Esophagus muscularis mucosa (tissue), 4 donors: ENCODE results near the gene FCRL5. TPM values are rescaled to one million over a fixed set of nuclear protein-coding genes. Genes with fewer than 3 reads are reported as not detected.

ENCODE experiments used
- DNase-seq: peaks from one replicate; pipeline ENCODE4 v3.0.0-alpha.2; 2017; ENCODE audit errors: extremely low spot score
- H3K27ac ChIP-seq, 4 donors: fragments of 200-600 bp; sonication (generic); replicated peaks in 1 of 4; 1 replicate in 3 of 4; 2 replicates in 1 of 4; pipeline ENCODE4 v1.5.1; 2016 to 2019; ENCODE audit warnings: mild to moderate bottlenecking in 1 of 4
- H3K27me3 ChIP-seq, 4 donors: fragments of 200-600 bp; sonication (generic); one replicate each; pipeline versions ENCODE4 v1.5.1 to v1.6.0; 2016 to 2019
- H3K36me3 ChIP-seq, 4 donors: fragments of 200-600 bp; sonication (generic); one replicate each; pipeline ENCODE4 v1.5.1; 2016 to 2019
- H3K4me1 ChIP-seq, 4 donors: fragments of 200-600 bp; sonication (generic); one replicate each; pipeline ENCODE4 v1.5.1; 2016 to 2019
- H3K4me3 ChIP-seq, 4 donors: fragments of 200-600 bp; sonication (generic); 1 replicate in 2 of 4; 2 replicates in 2 of 4; pipeline ENCODE4 v1.5.1; 2016 to 2019; ENCODE audit warnings: mild to moderate bottlenecking in 4 of 4, moderate library complexity in 1 of 4
- H3K9me3 ChIP-seq, 4 donors: fragments of 200-600 bp; sonication (generic); 1 replicate in 3 of 4; 2 replicates in 1 of 4; pipeline ENCODE4 v1.5.1; 2016 to 2019
- CTCF ChIP-seq, 3 experiments: fragments of 200-600 bp in 2 of 3; fragments of 450-650 bp in 1 of 3; sonication (generic) in 2 of 3; IDR thresholded peaks; one replicate each; pipeline ENCODE4 v1.5.1; 2017 to 2019; ENCODE audit warnings: antibody characterized with exemption in 3 of 3, mild to moderate bottlenecking in 2 of 3, moderate library complexity in 1 of 3
- EP300 ChIP-seq: sonication (generic); formaldehyde crosslinking; IDR thresholded peaks from one replicate; pipeline ENCODE4 v1.6.1; 2017; ENCODE audit warnings: antibody characterized with exemption
- POLR2A ChIP-seq: fragments of 450-650 bp; IDR thresholded peaks from one replicate; pipeline ENCODE4 v1.6.1; 2017; ENCODE audit warnings: antibody characterized with exemption, moderate library complexity, mild to moderate bottlenecking, low read depth
- POLR2AphosphoS5 ChIP-seq, 2 donors: sonication (generic); formaldehyde crosslinking; IDR thresholded peaks; one replicate each; pipeline ENCODE4 v1.6.1; 2017; ENCODE audit warnings: antibody characterized with exemption in 2 of 2
- WGBS: methylation state at CpG from one replicate; pipeline ENCODE4 v1.1.5; 2018; 5-methylcytosine and 5-hydroxymethylcytosine counted together
- intact Hi-C: fragments of 100-400 bp; cut with DNase I; formaldehyde crosslinking; loops from one replicate; pipeline ENCODE4 v1.15.1; 2023
- total RNA-seq, 4 donors: library from RNA; depleted of rRNA; stranded (reverse); fragments of >200 nt; gene quantifications; one replicate each; pipeline versions ENCODE4 v1.1.0 to v1.2.1, GENCODE V29; 2016

The FCRL5 gene
- total RNA-seq, 4 donors from 2014 or later, result 0.50 TPM; not detected in 3

DNA sequence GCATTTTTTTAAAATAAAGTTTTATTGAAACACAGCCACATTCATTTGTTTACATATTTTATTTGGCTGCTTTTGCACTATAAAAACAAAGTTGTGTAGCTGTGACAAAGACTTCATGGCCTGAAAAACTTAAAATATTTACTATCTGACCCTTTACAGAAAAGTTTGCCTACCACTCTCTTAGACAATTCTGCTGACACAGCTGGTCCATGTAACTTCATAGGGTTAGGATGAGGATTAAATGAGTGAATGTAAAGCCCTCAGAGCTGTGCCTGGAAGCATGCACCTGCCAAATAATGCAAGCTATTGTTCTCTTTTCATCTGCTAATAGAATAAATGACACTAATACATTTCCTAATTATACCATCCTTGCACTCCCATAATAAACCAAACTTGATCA lies 67.7 kb downstream of the FCRL5 start:
- Histone ChIP-seq H3K9me3 (no peaks in the 10 kb centered on the region), H3K27me3 (no peaks in the 10 kb centered on the region), H3K4me3 (no peak overlapping the region), H3K36me3 (no peaks in the 10 kb centered on the region), H3K4me1 (no peaks in the 10 kb centered on the region), H3K27ac (no peak overlapping the region)
- intact Hi-C loops, result no loop called here
- TF ChIP-seq CTCF (IDR thresholded peaks at IDR 0.05) (no peak), POLR2AphosphoS5 (IDR thresholded peaks at IDR 0.05) (no peak), POLR2A (no peak), EP300 (no peak)
- no peak for DNase-seq

DNA sequence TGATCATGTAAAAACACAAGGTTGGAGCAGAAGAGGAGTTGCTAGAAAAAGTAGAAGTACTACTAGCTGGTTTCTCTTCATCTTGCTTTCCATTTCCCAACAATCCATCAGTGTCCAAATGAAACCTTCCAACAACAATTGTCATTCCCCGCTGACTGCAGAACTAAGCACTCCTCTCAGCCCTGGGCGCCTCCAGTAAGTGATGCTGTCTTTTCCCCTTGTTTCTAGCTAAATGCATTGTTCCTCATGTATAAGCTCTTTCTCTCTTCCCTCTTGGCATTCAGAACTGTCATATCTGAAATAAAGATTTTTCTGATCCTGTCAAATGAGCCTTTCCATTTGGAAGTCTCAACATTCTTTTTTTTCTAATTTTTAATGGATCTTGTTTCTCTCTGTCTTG lies 68.7 kb downstream of the FCRL5 start:
- H3K9me3 ChIP-seq, result peaks cover 0 to 7% (median 0%) of the 10 kb centered on the region in 4 donors
- WGBS, result 81% methylated on average over 2 of the region's 2 CpGs
- no peak for DNase-seq
- TF ChIP-seq EP300, result no peak
- TF ChIP-seq POLR2AphosphoS5 (IDR thresholded peaks at IDR 0.05), result no peak
- no peak for TF ChIP-seq CTCF (IDR thresholded peaks at IDR 0.05)
- no peak for TF ChIP-seq POLR2A
- intact Hi-C loops, result no loop called here
- no peaks in the 10 kb centered on the region for H3K36me3 ChIP-seq
- no peak overlapping the region for H3K27ac ChIP-seq
- H3K4me1 ChIP-seq, result no peaks in the 10 kb centered on the region
- peaks cover 0 to 6% (median 0%) of the 10 kb centered on the region in 4 donors for H3K27me3 ChIP-seq
- no peak overlapping the region for H3K4me3 ChIP-seq

DNA sequence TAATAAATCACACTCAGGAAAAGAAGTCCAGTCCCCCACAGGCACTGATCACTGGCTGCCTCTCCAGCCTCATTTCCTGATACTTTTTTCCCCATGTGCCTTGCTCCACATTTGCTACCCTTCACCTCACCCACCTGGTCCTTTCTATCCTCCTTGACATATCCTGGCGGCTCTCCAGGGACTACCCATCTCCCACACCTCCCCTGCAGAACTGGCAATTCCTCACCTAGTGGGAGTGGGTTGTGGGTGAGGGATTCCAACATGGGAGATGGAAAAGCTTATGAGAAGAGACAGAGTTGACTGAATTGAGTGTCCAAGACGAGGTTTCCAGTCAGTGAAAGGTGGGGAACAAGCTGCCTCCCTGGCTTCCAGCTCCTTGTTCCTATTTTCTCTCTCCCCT lies 69.6 kb downstream of the FCRL5 start:
- Histone ChIP-seq H3K9me3 (peaks cover 0 to 16% (median 2%) of the 10 kb centered on the region in 4 donors), H3K4me1 (no peaks in the 10 kb centered on the region), H3K4me3 (no peak overlapping the region), H3K36me3 (no peaks in the 10 kb centered on the region), H3K27ac (no peak overlapping the region), H3K27me3 (peaks cover 0 to 9% (median 0%) of the 10 kb centered on the region in 4 donors)
- DNase-seq, result no peak
- intact Hi-C loops, result no loop called here
- TF ChIP-seq EP300 (no peak), POLR2AphosphoS5 (IDR thresholded peaks at IDR 0.05) (no peak)
- 48% methylated on average over 2 of the region's 2 CpGs for WGBS

DNA sequence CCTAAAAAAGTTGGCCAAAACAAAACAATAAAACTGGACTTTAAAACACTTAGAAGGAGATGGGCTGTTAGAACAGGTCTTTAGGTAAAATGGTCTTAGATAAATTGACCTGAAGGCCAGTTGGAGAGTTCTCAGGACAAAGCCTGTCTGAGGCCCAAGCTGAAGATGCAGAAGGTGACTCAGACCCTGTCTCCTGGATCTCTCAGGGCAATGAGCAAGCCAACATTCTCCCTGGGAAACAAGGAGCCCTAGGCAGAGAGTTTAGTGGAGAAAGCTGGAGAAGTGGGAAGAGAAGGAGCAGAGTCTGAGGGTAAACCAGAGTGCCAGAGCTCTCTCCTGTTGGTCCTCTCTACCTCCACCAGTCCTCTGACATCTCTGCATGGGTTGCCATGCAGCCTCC lies 70.1 kb downstream of the FCRL5 start:
- H3K27me3 ChIP-seq, result peaks cover 0 to 9% (median 0%) of the 10 kb centered on the region in 4 donors
- no peaks in the 10 kb centered on the region for H3K36me3 ChIP-seq
- no peak for DNase-seq
- no peak overlapping the region for H3K4me3 ChIP-seq
- H3K27ac ChIP-seq, result no peak overlapping the region
- intact Hi-C loops, result no loop called here
- TF ChIP-seq POLR2A, result no peak
- no peaks in the 10 kb centered on the region for H3K4me1 ChIP-seq
- peaks cover 0 to 21% (median 4%) of the 10 kb centered on the region in 4 donors for H3K9me3 ChIP-seq

DNA sequence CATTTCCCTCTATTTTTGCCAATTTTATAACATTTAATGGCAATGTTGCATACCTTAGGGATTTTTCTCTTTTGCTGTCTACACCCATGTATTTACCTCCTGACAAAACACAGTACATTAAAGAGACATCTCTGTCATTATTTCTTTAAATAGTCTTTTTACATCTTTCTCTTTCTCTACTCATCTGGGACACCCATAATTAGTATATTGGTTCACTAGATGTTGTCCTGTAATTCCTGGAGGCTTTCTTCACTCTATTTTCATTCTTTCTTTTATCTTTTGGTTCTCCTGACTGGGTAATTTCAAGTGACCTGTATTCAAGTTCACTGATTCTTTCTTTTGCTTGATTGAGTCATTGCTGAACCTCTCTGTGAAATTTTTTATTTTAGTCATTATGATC lies 74.3 kb downstream of the FCRL5 start:
- no peak for TF ChIP-seq CTCF (IDR thresholded peaks at IDR 0.05)
- TF ChIP-seq POLR2A, result no peak
- TF ChIP-seq POLR2AphosphoS5 (IDR thresholded peaks at IDR 0.05), result no peak
- no peak for TF ChIP-seq EP300
- no peaks in the 10 kb centered on the region for H3K4me1 ChIP-seq
- H3K27me3 ChIP-seq, result peaks cover 0 to 9% (median 0%) of the 10 kb centered on the region in 4 donors
- no peak overlapping the region for H3K27ac ChIP-seq
- peaks cover 0 to 33% (median 14%) of the 10 kb centered on the region in 4 donors for H3K9me3 ChIP-seq
- intact Hi-C loops, result no loop called here
- no peak overlapping the region for H3K4me3 ChIP-seq
- no peak for DNase-seq
- no peaks in the 10 kb centered on the region for H3K36me3 ChIP-seq

GRCh38 chr1:157477419-157477818 lies 74.9 kb downstream of the FCRL5 start:
- TF ChIP-seq EP300, result no peak
- no peak for TF ChIP-seq POLR2AphosphoS5 (IDR thresholded peaks at IDR 0.05)
- no peak for TF ChIP-seq CTCF (IDR thresholded peaks at IDR 0.05)
- no peak for TF ChIP-seq POLR2A
- DNase-seq, result no peak
- no peaks in the 10 kb centered on the region for H3K4me1 ChIP-seq
- no peak overlapping the region for H3K27ac ChIP-seq
- H3K9me3 ChIP-seq, result peaks cover 0 to 33% (median 14%) of the 10 kb centered on the region in 4 donors
- WGBS, result 97% methylated on average over 4 of the region's 4 CpGs
- no peak overlapping the region for H3K4me3 ChIP-seq
- intact Hi-C loops, result no loop called here
- no peaks in the 10 kb centered on the region for H3K36me3 ChIP-seq
- peaks cover 0 to 9% (median 0%) of the 10 kb centered on the region in 4 donors for H3K27me3 ChIP-seq
